MV-4-11 (cell line): Measurements from ENCODE around the gene HIPK4.
A peak's percentile ranks its signal among the peaks of the same experiment; 100 is the strongest.
"Not testable (repeated sequence)": the region's sequence is repeated elsewhere in the genome, so short reads cannot be mapped to it uniquely, and the experiment has no call there.

Experiments used
- DNase-seq: peaks from one replicate; lab custom pipeline; 2025; lab: John Stamatoyannopoulos, UW

Gene HIPK4

DNA sequence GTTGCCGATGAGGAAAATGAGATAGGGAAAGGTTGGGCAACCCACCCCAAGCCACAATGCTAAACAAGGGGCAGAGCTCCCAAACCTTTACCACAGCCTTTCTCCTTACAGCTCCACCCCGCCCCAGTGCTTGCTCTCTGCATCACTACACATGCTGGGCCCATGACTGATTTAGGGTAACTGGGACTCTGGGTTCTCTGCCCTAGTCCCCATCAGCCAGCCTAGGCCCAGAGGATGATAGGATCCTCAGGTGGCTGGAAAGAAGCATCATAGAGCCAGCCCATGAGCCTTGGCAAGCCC, 53.4 kb downstream of the HIPK4 start:
- no peak for DNase-seq

DNA sequence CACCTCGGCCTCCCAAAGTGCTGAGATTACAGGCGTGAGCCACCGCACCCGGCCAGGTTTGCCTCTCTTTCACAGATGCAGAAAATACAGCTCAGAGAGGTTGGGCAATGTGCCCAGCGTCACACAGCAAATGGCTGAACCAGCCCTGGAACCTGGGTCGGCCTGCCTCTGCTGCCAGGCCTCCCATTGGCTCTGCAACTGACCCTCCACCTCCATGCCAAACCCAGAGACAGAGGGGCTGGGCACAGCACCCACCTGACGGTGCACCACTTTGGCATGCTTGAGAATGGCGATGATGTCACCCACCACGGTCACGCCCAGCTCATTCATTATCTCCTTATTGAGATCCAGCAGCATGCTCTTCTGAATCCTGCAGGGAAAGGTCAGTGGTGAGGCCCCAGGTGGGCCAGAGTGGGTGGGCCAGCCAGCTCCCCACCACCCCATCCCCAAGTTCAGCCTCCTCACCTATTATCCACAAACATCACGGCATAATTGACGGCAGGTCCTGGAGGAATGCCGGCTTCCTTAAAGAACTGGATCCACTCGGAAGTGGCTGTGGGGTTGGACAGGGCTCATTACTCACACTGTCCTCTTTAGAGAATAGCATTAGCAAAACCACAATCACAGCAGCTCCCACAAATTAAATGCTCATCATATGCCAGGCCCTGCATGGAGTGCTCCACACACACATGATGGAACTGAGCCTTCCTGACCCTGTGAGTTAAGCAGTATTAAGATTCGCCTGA, 54.0 kb downstream of the HIPK4 start:
- DNase-seq, result no peak

DNA sequence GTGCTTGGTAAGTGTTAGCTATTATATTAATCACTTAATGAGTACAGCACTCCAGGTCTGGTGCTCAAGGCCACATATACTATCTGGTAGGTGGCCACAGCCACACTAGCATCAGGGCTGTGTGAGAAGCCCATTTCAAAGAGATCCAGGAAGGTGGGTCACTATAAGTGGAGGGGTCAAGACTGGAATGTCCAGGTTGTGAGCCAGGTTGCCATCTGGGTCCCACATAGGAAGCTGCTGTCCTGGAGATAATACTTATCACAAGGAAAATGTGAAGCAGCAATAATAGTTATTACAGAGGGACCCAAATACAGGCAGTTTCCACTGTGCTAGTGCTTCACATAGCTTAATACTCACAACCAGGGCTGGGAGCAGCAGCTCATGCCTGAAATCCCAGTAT, 54.9 kb downstream of the HIPK4 start:
- DNase-seq, result no peak

DNA sequence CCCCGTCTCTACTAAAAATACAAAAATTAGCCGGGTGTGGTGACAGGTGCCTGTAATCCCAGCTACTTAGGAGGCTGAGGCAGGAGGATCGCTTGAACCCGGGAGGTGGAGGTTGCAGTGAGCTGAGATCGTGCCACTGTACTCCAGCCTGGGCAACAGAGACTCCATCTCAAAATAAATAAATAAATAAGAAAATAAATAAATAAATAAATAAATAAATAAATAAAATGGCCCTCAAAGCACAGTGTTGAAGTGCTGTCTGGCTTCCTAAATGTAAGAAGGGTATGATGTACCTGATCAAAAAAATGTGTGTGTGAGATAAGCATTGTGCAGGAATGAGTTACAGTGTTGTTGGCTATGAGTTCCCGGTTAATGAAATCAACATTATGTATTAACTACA, 56.9 kb downstream of the HIPK4 start:
- DNase-seq, result not testable (repeated sequence)

DNA sequence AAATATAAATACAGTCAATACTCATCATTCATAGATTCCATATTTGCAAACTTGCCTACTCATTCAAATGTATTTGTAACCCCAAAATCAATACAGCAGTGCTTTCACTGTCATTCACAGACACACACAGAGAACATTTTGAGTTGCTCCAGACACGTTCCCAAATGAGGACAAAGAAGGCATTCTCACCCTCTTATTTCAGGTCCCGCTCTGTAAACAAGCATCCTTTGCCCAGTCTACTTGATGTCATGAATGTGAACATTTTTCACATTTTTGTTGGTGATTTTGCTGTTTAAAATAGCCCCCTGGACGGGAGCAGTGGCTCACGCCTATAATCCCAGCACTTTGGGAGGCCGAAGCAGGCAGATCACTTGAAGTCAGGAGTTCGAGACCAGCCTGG, 57.3 kb downstream of the HIPK4 start:
- DNase-seq, result no peak

DNA sequence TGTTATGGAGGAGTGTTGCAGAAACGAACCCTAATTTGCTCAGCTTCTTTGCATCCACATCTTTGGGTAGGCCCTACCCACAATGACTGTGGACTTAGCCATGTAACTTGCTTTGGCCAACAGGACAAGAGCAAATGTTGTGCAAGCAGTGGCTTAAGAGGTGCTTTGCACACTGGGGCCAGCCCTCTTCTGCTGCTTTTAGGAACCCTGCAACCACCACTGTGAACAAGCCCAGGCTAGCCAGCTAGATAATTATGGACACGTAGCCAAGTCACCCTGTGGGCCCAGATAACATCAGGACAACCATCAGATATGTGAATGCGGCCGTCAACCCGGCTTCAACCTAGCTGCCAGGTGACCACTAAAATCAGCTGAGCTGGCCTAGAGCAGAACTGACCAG, 58.9 kb downstream of the HIPK4 start:
- peak; percentile 70 for DNase-seq
